SIG-M5 treated with dmso at 0.1 percent for 504 hours (cell line): ENCODE results near the gene MOV10.

ENCODE experiments used
- DNase-seq: peaks from one replicate; lab custom pipeline; 2025; ENCODE audit not compliant: unreplicated experiment; lab: John Stamatoyannopoulos, UW

Gene MOV10

DNA sequence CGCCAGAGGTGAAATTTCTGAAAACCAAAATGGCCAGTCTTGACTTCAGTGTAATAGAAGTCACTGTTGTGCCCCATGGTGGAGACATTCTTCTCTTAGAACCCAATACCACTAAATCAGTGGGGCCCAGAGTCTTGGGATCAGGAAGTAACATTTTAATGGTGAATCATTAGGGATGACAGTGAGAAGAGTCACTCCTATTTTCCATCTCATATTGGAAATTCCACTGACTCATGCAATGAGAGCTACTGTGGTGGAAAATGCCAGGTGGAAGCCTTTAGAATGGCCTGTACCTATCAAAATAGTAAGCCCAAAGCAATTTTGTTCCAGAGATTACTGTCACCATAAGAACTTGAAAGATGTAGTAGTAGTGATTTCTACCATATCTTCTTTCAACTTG lies 61.3 kb downstream of the MOV10 start:
- no peak for DNase-seq

DNA sequence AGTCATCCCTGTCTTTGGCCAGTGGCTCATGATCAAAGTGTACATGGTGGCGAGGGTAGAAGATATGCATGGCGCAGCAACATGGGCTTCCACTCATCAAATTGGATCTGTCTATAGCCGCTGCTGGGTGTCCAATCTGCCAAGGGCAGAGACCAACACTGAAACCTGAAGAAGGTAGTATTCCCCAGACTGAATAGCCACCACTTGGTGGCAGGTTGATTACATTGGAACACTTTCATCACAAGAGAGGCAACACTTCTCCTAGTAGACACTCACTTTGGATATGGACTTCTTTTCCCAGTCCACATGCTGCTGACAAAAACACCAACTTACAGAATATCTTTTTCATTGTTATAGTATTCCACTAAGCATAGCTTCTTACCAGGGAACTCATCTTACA lies 63.1 kb downstream of the MOV10 start:
- DNase-seq, result no peak

DNA sequence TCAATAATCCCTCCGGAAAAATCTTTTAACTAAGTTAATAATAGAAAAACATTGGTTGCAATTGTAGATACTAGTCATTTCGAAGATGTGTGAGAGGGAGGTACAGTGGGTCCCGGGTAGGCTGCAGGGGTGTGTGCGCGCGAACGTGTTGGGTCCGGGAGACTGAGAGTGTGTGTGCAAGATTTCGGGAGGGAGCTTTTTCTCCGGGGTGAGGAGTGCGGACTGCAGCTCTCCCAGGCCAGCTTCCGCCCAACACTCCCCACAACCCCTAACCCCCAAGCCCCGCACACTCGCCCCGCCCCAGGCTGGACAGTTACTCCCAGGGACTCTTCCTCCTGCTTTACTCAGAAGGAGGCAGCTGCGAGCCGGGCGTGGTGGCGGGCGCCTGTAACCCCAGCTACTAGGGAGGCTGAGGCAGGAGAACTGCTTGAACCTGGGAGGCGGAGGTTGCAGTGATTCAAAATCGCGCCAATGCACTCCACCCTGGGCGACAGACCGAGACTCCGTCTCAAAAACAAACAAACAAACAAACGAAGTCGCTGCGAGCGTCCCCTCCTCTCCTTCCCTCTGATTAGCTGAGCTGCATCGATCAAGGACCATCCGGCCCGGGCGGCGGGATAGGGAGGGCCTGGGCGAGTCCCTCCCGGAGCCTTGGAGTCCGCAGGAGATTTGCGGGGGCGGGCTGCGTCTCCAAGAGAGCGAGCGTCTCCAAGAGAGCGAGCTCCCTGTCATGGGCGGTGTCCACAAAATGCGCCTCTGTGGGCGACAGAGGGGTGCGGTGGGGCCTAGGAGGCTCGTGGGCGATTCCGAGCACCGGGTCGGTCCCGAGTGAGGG lies 68.9 kb downstream of the MOV10 start:
- no peak for DNase-seq

DNA sequence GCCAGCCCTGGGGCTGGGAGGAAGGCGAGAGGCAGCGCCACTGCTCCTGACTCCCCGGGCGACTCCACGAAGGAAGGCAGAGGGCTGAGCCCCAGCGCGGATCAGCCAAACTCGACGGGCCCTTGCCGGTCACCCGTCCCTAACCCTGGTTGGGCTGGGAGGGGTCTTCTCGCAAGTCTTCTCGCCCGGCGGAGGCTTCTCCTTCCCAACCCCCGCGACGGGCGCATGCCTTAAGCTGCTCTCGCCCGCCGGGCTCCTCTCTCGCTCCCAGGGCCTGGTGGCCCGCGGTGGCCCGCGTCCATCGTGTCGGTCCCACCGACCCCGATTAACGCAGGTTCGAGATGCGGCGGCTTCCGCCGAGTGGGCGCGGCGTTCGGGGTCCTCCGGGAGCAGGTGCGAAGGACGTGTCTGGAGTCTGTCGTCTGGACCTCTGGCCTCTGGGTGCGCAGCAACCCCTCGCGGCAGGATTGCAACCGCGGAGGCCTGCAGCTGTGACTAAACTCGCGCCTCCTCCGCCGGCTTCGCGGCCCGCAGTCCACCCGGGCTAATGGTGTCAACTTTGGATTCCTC lies 69.6 kb downstream of the MOV10 start:
- no peak for DNase-seq

DNA sequence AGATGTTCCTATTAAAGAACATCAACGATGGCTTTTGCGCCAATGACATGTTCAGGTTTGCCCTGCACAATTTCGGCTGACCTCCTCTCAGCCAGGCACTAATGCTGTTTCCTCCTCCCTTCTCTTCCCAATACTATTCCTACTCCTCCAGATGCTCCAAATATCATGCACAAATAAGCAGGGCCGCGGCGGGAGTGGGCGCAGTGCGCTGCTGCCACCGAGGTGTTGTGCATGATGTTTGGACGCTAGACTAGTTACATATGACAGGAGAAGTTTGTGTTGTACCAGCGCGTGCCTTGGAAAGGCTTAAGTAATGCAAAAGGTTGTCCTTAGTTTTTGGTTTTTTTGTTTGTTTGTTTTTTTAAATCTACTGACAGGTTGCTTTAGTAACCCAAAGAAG lies 73.9 kb downstream of the MOV10 start:
- DNase-seq, result no peak
